ENCODE results near the gene TCL1A. TPM values are rescaled to one million over a fixed set of nuclear protein-coding genes. Genes with fewer than 3 reads are reported as not detected.

The TCL1A gene
- total RNA-seq, 1 experiment from 2014 or later: not detected

- H3K27me3 ChIP-seq (ENCODE audit: control insufficient read depth, insufficient read depth, low read length): no peaks in the 10 kb centered on the region
- no peak for ATAC-seq
- no TSS peak for BruUV-seq (replicated peaks)
- no peak for DNase-seq (ENCODE audit: low read depth, low spot score)
- intact Hi-C loops (cut with micrococcal nuclease; ENCODE audit: unreplicated experiment) (no loop called here), in situ Hi-C loops (cut with HindIII; ENCODE audit: low pct_unique_long_range_greater_than_20kb, low sequenced_read_pairs) (no loop called here)
- TF ChIP-seq REST (IDR thresholded peaks at IDR 0.05; ENCODE audit: insufficient read depth in 1 of 2, low read depth in 2 of 2, low read length in 1 of 2): no peak
- no peak for TF ChIP-seq POLR2AphosphoS5 (IDR thresholded peaks at IDR 0.05; ENCODE audit: low read depth, low read length)
- TF ChIP-seq TCF7L2 (IDR thresholded peaks at IDR 0.05; ENCODE audit: low read depth, low read length): no peak
- TF ChIP-seq, protein P1, sequence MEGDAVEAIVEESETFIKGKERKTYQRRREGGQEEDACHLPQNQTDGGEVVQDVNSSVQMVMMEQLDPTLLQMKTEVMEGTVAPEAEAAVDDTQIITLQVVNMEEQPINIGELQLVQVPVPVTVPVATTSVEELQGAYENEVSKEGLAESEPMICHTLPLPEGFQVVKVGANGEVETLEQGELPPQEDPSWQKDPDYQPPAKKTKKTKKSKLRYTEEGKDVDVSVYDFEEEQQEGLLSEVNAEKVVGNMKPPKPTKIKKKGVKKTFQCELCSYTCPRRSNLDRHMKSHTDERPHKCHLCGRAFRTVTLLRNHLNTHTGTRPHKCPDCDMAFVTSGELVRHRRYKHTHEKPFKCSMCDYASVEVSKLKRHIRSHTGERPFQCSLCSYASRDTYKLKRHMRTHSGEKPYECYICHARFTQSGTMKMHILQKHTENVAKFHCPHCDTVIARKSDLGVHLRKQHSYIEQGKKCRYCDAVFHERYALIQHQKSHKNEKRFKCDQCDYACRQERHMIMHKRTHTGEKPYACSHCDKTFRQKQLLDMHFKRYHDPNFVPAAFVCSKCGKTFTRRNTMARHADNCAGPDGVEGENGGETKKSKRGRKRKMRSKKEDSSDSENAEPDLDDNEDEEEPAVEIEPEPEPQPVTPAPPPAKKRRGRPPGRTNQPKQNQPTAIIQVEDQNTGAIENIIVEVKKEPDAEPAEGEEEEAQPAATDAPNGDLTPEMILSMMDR (IDR thresholded peaks at IDR 0.05): no peak
- no peak for TF ChIP-seq SIN3A (IDR thresholded peaks at IDR 0.05; ENCODE audit: borderline replicate concordance, insufficient read depth, low read depth, low read length)
- no peaks in the 10 kb centered on the region for H3K9me3 ChIP-seq (ENCODE audit: control insufficient read depth, insufficient read depth, low read depth, low read length)
- CTCF ChIA-PET: no interaction called here
- no peaks in the 10 kb centered on the region for H3K4me1 ChIP-seq (ENCODE audit: control insufficient read depth, insufficient read depth, low read length)
- no peak overlapping the region for H3K27ac ChIP-seq (ENCODE audit: low read length)
- no peak overlapping the region for H3K4me3 ChIP-seq (ENCODE audit: low read depth in 2 of 2, low read length in 2 of 2)
- POLR2A ChIA-PET: no interaction called here
- no peaks in the 10 kb centered on the region for H3K36me3 ChIP-seq (ENCODE audit: control insufficient read depth, insufficient read depth, low read length)
Observed at GRCh38 chr14:95689441-95689840, 24.5 kb downstream of the TCL1A start.

DNA sequence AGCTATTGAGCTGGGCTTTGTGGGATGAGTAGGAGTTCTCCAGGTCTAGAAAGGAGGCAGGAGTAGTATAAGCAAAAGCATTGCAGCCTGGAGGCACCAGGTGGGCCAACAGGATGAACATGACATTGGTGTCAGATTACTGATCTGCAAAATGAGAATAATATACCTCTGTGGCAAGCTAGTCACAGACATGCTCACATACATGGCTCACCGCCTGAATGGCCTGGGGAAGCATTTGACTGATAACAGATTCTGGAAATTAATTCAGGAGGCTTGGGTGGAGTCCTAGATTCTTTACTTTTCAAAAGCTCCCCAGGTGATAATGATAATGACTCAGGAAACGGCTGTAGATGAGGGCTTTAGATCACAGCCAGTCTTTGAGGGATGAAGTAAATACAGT lies 27.0 kb downstream of the TCL1A start:
- Histone ChIP-seq H3K9me3 (ENCODE audit: control insufficient read depth, insufficient read depth, low read depth, low read length) (no peaks in the 10 kb centered on the region), H3K27ac (ENCODE audit: low read length) (no peak overlapping the region), H3K4me1 (ENCODE audit: control insufficient read depth, insufficient read depth, low read length) (no peaks in the 10 kb centered on the region), H3K4me3 (ENCODE audit: low read depth in 2 of 2, low read length in 2 of 2) (no peak overlapping the region), H3K36me3 (ENCODE audit: control insufficient read depth, insufficient read depth, low read length) (no peaks in the 10 kb centered on the region), H3K27me3 (ENCODE audit: control insufficient read depth, insufficient read depth, low read length) (no peaks in the 10 kb centered on the region)
- ChIA-PET POLR2A (no interaction called here), CTCF (no interaction called here)
- no TSS peak for BruUV-seq (replicated peaks)
- intact Hi-C loops (cut with micrococcal nuclease; ENCODE audit: unreplicated experiment) (no loop called here), in situ Hi-C loops (cut with HindIII; ENCODE audit: low pct_unique_long_range_greater_than_20kb, low sequenced_read_pairs) (no loop called here)
- DNase-seq (ENCODE audit: low read depth, low spot score) (no peak), ATAC-seq (no peak)
- TF ChIP-seq, protein P1 (IDR thresholded peaks at IDR 0.05): no peak
- TF ChIP-seq SIN3A (IDR thresholded peaks at IDR 0.05; ENCODE audit: borderline replicate concordance, insufficient read depth, low read depth, low read length): no peak
- TF ChIP-seq TCF7L2 (IDR thresholded peaks at IDR 0.05; ENCODE audit: low read depth, low read length): no peak
- TF ChIP-seq REST (IDR thresholded peaks at IDR 0.05; ENCODE audit: insufficient read depth in 1 of 2, low read depth in 2 of 2, low read length in 1 of 2): no peak
- no peak for TF ChIP-seq POLR2AphosphoS5 (IDR thresholded peaks at IDR 0.05; ENCODE audit: low read depth, low read length)

All from Panc1 (cell line).